WTC11 (cell line): Measurements from ENCODE around the gene TCP11X2.
"Not testable (repeated sequence)": the region's sequence is repeated elsewhere in the genome, so short reads cannot be mapped to it uniquely, and the experiment has no call there.

Source experiments
- ATF2 ChIP-seq: sonication (generic); formaldehyde crosslinking; IDR thresholded peaks from 2 replicates; pipeline ENCODE4 v1.8.1; 2022; ENCODE audit warnings: low read depth, missing genetic modification reagents, borderline replicate concordance
- ATF6 ChIP-seq: sonication (generic); formaldehyde crosslinking; IDR thresholded peaks from 2 replicates; pipeline ENCODE4 v1.8.1; 2023; ENCODE audit warnings: mild to moderate bottlenecking, missing genetic modification reagents
- CTCF ChIP-seq: fragments of 200-600 bp; IDR thresholded peaks from 2 replicates; pipeline ENCODE4 v1.8.0; 2022; ENCODE audit warnings: antibody characterized with exemption
- FOXP1 ChIP-seq: sonication (generic); formaldehyde crosslinking; IDR thresholded peaks from 2 replicates; pipeline ENCODE4 v1.8.0; 2022; ENCODE audit warnings: missing genetic modification reagents, mild to moderate bottlenecking, moderate library complexity, borderline replicate concordance
- IRF1 ChIP-seq: sonication (generic); formaldehyde crosslinking; IDR thresholded peaks from 2 replicates; pipeline ENCODE4 v1.8.0; 2023; ENCODE audit warnings: missing genetic modification reagents
- MXD4 ChIP-seq: fragments of 250-450 bp; sonication (Bioruptor Pico); IDR thresholded peaks from 2 replicates; pipeline ENCODE4 v1.8.0; 2021; ENCODE audit warnings: mild to moderate bottlenecking, moderate library complexity, borderline replicate concordance
- NFE2L1 ChIP-seq: sonication (generic); formaldehyde crosslinking; IDR thresholded peaks from 2 replicates; pipeline ENCODE4 v1.8.1; 2023; ENCODE audit warnings: missing genetic modification reagents
- NFYB ChIP-seq: sonication (generic); formaldehyde crosslinking; conservative IDR thresholded peaks from 2 replicates; pipeline ENCODE4 v1.8.0; 2022; ENCODE audit warnings: low read depth, missing genetic modification reagents
- SP1 ChIP-seq: sonication (generic); formaldehyde crosslinking; conservative IDR thresholded peaks from 2 replicates; pipeline ENCODE4 v1.8.1; 2022; ENCODE audit warnings: missing genetic modification reagents
- TP53 ChIP-seq: sonication (generic); formaldehyde crosslinking; IDR thresholded peaks from 2 replicates; pipeline ENCODE4 v1.8.1; 2023; ENCODE audit warnings: mild to moderate bottlenecking, missing genetic modification reagents
- USF2 ChIP-seq: sonication (generic); formaldehyde crosslinking; IDR thresholded peaks from 2 replicates; pipeline ENCODE4 v1.8.1; 2023; ENCODE audit warnings: mild to moderate bottlenecking, missing genetic modification reagents, moderate library complexity
- ZMAT4 ChIP-seq: fragments of 250-450 bp; sonication (Bioruptor Pico); IDR thresholded peaks from 2 replicates; pipeline ENCODE4 v1.9.0; 2021; ENCODE audit warnings: mild to moderate bottlenecking

- not testable (repeated sequence) for TF ChIP-seq SP1 (CRISPR knock-in tag); CTCF; ATF6 (CRISPR knock-in tag); ZMAT4 (CRISPR knock-in tag); USF2 (CRISPR knock-in tag); MXD4 (CRISPR knock-in tag); ATF2 (CRISPR knock-in tag); TP53; IRF1; FOXP1; NFE2L1 (CRISPR knock-in tag); NFYB
Observed at GRCh38 chrX:102478765-102479164, 7.2 kb upstream of the TCP11X2 start.
